ENCODE results near the gene PRR7. TPM values are rescaled to one million over a fixed set of nuclear protein-coding genes. Genes with fewer than 3 reads are reported as not detected.

Gene PRR7
- total and polyA plus RNA-seq, 2 experiments from 2014 or later, result 7.6 to 9.7 TPM

GRCh38 chr5:177468329-177468684, 21.7 kb downstream of the PRR7 start (continued):
- TF ChIP-seq ZNF462 (CRISPR knock-in tag; IDR thresholded peaks at IDR 0.05) (no peak), EZH2 (IDR thresholded peaks at IDR 0.05; ENCODE audit: low read depth, unreplicated experiment) (no peak), POLR2AphosphoS5 (IDR thresholded peaks at IDR 0.05; ENCODE audit: low read depth) (no peak), CTCF (conservative IDR thresholded peaks at IDR 0.05; ENCODE audit: low read depth in 2 of 2) (no peak), STAT1 (IDR thresholded peaks at IDR 0.05; ENCODE audit: unreplicated experiment) (no peak), ETS1 (IDR thresholded peaks at IDR 0.05) (no peak), ZNF331 (CRISPR knock-in tag; IDR thresholded peaks at IDR 0.05; ENCODE audit: low read depth) (no peak), JUNB (IDR thresholded peaks at IDR 0.05; ENCODE audit: unreplicated experiment) (no peak), CREB1 (CRISPR knock-in tag; IDR thresholded peaks at IDR 0.05; ENCODE audit: low read depth) (no peak)

Data from GM23338 (cell line).